Hematopoietic multipotent progenitor cell treated with erythropoietin and hydrocortisone succinate and interleukin-3 and kit ligand, for 6 days (in vitro differentiated cells): ENCODE measurements around the gene CYTH2.

Experiments
- DNase-seq: peaks from one replicate; pipeline ENCODE4 v3.0.0-alpha.2; 2015

CYTH2 gene, protein sequence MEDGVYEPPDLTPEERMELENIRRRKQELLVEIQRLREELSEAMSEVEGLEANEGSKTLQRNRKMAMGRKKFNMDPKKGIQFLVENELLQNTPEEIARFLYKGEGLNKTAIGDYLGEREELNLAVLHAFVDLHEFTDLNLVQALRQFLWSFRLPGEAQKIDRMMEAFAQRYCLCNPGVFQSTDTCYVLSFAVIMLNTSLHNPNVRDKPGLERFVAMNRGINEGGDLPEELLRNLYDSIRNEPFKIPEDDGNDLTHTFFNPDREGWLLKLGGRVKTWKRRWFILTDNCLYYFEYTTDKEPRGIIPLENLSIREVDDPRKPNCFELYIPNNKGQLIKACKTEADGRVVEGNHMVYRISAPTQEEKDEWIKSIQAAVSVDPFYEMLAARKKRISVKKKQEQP

DNA sequence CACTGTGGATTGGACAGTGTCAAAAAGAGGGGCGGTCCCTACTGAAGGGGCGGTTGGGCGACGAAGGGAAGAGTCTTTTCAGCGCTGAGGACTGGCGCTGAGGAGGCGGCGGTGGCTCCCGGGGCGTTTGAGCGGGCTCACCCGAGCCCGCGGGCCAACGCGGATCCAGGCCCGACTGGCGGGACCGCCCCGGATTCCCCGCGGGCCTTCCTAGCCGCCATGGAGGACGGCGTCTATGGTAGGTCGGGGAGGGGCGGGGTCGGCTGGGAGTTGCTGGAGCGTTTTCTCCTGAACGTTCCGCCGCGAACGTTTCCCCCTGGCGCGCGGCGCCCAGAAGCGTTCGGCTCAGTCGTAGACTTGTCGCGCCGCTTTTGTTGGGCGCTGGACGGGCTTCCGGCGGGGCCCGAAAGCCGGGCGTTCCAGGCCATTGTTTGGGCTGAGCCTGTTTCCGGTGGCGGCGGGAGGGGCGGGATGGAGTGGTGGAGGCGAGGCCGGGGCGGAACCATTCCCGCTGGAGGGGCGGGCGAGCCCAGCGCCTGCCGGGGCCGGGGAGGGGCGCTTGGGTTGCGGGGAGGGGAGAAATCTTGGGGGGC, at the start of gene CYTH2:
Gene CYTH2 (plus strand): TSS at position 81 of the 593 bp plus-strand sequence. CDS start 139 bp downstream, at position 220.
- DNase-seq: peak; percentile 88

DNA sequence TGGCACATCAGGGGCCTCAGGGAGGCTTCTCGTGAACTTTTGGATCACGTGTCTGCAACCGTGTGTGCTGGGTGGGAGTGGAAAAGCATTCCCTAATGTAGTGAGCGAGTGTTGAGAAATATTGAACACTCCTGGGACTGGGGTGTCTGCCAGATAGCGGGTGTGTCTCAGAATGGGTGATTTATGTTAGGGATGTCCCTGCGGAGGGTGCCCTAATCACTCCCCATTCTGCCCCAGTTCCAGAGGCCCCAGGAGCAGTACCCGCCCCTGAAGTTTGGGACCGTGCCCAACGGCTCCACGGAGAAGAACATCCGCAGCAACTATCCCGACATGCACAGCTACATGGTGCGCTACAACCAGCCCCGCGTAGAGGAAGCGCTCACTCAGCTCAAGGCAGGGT, 47.6 kb upstream of the CYTH2 start:
- DNase-seq: no peak

DNA sequence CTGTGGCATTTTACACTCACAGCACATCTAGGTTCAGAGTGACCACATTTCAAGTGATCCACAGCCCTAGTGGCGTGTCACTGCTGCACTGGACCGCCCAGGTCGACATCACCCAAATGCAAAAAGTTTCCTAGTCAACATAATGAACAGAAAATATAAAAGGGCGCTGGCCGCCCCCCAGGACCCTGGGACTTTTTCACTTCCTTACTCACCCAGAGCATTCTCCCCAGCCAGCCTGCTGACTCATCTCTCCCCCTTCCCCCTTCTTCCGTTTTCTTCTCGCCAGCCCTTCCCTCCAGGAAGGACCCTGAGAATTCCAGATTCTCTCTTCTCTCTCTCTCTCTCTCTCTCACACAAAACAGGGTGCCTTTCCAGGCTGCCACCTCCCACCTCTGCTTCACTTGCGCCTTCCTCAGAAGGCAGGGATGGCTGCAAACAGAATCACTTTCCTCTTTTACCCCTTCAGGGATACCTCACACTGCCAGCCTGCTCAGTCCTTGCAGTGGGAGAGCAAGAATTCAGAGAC, 44.4 kb upstream of the CYTH2 start:
- DNase-seq: peak; percentile 52

DNA sequence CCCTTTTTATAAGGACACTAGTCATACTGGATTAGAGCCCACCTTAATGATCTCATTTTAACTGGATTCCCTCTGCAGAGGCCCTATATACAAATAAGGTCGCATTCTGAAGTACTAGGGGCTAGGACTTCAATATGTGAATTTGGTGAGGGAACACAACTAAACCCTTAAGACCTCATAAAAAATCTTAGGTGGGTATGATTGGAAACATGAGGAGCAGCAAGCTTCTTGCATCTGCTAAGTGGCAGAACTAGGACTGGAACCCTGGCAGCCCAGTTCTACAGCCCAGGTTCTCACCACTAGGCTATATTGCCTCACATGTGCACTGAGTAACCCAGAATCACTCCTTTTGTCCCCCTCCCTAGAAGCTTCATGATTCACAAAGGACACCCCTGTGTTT, 40.5 kb upstream of the CYTH2 start:
- no peak for DNase-seq

DNA sequence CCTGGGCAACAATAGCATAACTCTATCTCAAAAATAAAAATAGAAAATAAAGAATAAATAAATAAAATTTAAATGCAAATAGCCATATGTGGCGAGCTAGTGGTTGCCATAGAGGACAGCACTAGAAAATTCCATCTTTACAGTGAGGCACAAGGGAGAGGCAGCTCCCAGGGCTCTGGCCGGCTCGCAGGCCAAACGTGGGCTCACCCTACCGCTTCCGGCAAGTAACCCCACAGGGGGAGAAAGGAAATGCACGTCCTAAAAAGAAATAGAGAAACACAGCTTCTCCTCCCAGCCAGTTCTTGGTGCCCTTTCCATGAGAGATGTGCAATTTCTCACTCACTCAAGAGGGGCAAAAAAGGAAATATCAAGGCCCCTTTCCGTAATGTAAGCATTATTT, 35.8 kb upstream of the CYTH2 start:
- no peak for DNase-seq

DNA sequence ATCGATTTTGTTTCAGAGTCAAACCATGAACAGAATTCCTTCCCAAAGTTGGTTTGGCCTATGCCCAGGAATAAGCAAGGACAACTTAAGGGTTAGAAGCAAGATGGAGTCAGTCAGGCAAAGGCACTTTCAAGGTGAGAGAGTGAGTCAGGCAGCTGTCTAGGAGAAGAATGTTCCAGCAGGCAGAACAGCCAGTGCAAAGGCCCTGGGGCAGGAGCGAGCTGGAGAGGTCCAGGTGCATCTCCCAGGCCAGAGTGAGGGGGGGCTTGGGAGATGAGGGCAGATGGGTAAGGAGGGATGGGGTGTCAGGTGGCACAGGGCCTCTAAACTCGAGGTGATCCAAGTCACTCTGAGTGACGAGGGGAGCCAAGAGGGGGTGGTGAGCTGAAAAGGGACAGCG, 32.6 kb upstream of the CYTH2 start:
- no peak for DNase-seq

DNA sequence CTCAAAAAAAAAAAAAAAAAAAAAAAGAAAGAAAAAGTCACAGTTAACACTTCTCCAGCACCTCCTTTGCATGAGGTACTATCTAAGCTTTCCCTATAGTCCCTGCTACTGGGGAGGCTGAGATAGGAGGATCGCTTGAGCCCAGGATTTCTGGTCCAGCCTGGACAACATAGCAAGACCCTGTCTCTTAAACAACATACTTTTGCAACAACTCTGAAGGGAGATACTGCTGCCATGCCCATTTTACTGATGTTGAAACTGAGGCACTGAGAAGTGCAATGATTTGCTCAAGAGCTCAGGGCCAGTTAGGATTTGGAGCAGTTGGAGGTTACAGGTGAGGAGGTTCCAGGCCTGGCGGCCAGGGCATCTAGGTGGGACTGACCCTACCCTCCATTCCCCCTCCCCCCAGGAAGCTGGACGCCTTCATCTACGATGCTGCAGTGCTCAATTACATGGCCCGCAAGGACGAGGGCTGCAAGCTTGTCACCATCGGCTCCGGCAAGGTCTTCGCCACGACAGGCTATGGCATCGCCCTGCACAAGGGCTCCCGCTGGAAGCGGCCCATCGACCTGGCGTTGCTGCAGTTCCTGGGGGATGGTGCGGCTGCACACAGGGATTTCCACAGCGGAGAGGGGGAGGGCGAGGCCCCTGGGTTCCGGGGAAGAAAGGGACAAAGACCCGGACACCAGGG, 27.7 kb upstream of the CYTH2 start:
- no peak for DNase-seq

DNA sequence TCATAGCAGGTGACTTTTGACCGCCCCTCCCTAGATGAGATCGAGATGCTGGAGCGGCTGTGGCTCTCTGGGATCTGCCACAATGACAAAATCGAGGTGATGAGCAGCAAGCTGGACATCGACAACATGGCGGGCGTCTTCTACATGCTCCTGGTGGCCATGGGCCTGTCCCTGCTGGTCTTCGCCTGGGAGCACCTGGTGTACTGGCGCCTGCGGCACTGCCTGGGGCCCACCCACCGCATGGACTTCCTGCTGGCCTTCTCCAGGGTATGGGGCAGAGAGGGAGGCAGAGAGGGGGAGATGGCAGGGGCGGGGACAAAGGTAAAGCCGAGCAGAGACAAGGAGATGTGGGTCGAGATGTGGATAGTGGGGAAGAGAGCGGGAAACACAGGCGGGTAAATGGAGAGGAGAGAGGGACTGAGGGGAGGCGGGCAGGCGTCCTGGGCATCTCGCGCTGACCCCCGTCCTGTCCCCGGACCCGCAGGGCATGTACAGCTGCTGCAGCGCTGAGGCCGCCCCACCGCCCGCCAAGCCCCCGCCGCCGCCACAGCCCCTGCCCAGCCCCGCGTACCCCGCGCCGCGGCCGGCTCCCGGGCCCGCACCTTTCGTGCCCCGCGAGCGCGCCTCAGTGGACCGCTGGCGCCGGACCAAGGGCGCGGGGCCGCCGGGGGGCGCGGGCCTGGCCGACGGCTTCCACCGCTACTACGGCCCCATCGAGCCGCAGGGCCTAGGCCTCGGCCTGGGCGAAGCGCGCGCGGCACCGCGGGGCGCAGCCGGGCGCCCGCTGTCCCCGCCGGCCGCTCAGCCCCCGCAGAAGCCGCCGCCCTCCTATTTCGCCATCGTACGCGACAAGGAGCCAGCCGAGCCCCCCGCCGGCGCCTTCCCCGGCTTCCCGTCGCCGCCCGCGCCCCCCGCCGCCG, 26.8 kb upstream of the CYTH2 start:
- no peak for DNase-seq

DNA sequence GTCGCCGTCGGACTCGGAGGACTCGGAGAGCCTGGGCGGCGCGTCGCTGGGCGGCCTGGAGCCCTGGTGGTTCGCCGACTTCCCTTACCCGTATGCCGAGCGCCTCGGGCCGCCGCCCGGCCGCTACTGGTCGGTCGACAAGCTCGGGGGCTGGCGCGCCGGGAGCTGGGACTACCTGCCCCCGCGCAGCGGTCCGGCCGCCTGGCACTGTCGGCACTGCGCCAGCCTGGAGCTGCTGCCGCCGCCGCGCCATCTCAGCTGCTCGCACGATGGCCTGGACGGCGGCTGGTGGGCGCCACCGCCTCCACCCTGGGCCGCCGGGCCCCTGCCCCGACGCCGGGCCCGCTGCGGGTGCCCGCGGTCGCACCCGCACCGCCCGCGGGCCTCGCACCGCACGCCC, 25.9 kb upstream of the CYTH2 start:
- peak; percentile 50 for DNase-seq

DNA sequence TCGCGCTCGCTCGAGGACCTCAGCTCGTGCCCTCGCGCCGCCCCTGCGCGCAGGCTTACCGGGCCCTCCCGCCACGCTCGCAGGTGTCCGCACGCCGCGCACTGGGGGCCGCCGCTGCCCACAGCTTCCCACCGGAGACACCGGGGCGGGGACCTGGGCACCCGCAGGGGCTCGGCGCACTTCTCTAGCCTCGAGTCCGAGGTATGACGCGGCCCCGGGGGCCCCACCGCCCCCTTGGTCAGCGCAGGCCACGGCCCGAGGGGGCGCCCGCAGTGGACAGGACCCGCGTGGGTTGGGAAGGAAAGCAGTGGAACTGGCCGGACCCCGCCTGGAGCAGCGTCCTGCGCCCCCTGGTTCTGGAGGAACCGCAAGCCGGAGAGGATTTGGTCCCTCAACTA, 25.4 kb upstream of the CYTH2 start:
- no peak for DNase-seq

DNA sequence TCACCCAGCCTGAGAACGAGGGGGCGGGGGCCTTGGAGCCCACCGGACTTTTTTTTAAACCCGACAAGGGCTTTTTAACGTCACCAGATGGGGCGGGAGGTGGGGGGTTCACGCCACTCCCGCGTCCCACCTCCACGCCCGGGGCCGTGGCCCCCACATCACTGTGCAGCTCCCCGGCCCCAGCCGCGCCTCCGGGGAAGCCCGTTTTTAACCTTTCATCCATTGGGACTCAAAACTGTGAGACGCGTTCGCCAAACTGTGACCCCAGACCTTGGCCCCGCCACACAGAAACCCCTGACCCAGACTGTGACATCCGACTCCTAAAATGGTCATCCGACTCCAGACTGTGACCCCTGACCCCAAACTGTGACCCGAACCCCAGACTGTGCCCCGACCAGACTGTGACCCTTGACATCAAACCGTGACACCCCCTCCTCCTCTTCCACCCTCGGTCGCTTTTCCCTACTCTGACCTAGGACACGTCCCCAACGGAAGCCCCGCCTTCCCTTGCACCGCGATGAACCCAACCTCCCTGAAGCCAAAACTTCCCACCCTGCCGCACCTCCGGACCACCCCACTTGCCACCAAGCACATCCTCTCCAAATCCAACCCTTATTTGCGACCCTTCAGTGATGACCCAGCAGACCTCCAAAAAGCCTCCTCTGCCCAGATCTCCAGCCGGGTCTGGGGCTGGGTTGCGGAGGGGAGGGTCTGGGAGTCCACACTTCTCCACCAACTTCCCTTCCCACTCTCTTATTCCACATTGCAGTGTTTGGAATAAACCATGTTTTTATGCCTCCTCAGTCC, 24.8 kb upstream of the CYTH2 start:
- no peak for DNase-seq

DNA sequence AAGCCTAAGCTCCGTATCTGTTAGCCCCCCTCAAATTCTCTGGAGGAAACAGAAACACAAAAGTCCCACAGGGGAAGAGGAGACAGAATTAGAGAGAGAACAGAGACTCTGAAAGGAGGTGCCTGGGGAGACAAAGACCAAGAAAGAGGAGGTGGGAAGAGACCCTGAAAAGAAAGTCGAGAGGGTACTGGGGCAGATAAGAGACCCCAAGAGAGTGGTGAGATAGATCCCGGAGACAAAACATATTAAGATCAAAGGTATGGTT, 24.3 kb upstream of the CYTH2 start:
- DNase-seq: no peak

DNA sequence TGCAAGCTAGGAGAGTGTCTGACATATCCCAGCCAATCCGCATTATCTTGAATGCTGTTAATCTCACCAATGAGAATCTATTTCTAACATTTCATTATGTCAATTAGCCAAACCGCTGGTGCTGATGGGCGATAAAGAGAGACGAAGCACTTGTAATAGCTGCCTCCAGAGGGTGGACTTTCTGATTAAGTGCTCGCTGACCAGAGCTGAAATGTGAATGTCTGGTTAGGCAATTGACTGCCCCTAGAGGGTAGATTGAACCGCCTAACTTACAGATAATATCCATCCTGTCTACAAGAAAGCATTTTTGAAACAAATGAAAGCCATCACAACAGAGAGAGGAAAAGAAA, 23.9 kb upstream of the CYTH2 start:
- DNase-seq: peak; percentile 98

DNA sequence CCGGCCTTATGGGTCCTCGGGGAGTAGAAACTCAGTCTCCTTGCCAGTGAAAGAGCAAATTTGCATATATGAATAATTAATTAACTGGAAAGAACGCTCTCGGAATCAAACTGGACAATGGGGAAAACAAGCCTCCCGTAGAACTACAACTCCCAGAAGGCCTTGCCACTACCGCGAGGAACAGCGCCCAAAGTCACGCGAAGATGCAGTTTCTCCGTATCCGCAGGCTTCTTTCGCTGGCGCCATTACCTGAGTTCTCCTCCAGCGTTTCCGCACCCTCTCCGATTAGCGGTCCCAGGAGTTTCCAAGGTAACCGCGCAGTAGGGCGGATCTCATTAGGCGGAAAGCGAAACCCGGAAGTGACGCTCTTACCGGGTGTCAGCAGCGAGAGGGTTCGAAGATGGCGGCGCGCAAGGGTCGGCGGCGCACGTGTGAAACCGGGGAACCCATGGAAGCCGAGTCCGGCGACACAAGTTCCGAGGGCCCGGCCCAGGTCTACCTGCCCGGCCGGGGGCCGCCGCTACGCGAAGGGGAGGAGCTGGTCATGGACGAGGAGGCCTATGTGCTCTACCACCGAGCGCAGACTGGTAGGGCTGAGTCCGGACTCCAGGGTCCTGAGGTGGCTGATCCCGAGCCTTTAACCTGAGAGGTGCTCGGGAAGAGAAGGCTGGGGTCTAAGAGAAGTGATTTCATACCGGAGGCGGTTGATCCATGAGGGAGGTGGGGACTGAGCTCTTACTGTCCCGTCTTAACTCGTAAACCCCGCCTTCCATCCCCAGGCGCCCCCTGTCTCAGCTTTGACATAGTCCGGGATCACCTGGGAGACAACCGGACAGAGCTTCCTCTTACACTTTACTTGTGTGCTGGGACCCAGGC, 23.3 kb upstream of the CYTH2 start, which contains the start of gene GRWD1:
Gene GRWD1 (plus strand): TSS at position 378 of the 876 bp plus-strand sequence. CDS start 23 bp downstream, at position 401.
- peak; percentile 99 for DNase-seq

DNA sequence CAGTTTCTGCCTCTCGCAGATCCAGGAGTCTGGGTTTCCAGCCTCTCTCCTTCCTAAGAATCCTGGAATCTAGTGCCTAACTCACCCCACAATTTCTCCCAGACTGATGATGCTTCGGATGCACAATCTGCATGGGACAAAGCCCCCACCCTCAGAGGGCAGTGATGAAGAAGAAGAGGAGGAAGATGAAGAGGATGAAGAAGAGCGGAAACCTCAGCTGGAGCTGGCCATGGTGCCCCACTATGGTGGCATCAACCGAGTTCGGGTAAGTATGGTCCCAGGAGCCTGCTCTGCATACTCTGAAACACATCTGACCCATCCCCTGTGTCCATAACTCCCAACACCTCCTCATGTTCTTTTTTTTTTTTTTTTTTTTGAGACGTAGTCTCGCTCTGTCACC, 22.6 kb upstream of the CYTH2 start:
- DNase-seq: no peak

DNA sequence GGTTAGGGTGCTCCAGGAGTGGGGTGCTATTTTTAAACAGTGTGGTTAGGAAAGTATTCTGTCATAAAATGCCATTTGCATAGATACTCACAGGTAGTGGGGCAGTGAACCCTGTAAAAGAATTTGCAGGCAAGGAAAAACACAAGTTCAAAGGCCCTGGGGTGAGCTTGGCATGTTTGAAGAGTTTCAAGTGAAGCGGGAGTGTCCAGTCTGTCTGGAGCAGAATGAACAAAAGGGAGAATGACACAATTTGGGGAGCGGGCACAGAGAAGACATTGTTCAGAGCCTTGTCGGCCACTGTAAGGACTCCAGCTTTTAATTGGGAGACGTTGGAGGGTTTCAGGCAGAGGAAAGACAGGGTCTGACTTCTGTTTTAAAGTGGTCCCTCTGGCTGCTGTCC, 20.6 kb upstream of the CYTH2 start:
- DNase-seq: no peak

DNA sequence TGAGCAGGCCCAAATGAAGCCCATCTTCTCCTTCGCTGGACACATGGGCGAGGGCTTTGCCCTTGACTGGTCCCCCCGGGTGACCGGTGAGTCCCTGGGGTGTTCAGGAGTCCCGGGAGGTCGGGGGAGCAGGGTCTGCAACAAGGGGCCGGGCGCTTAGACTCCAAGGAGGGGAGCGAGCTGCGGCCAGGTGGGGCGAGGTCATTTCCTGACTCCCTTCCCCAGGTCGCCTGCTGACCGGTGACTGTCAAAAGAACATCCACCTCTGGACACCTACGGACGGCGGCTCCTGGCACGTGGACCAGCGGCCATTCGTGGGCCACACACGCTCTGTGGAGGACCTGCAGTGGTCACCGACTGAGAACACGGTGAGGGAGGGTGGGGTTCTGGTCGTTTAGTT, 18.7 kb upstream of the CYTH2 start:
- DNase-seq: no peak

DNA sequence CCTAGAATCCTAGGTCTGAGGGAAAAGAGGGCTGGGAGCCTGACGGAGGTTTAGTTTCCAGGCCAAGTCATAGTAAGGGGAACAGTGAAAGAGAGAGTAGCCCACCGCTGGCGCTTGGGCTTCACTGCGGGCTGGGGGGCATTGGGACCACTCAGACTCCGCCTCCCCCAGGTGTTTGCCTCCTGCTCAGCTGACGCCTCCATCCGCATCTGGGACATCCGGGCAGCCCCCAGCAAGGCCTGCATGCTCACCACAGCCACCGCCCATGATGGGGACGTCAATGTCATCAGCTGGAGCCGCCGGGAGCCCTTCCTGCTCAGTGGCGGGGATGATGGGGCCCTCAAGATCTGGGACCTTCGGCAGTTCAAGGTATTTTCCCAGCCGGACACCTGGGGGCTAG, 18.3 kb upstream of the CYTH2 start:
- no peak for DNase-seq

DNA sequence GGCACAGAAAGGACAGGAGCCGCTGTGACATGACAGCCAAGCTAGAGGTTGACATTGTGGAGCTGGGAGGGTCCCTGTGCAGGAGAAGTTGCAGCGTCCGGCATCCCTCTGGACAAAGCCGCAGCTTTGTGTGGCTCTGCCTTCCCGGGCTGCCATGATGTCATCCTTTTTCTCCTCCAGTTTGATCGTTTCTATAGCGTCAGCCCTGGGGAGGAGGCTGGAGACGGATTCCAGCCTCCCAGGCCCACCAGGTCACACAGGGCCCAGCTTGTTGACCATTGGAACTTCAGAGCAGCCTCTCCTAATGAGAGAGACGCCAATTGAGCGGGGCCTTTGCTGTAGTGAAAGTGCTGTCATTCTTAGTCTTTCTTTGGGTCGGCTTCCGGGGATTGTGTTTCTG, 17.5 kb upstream of the CYTH2 start:
- no peak for DNase-seq

DNA sequence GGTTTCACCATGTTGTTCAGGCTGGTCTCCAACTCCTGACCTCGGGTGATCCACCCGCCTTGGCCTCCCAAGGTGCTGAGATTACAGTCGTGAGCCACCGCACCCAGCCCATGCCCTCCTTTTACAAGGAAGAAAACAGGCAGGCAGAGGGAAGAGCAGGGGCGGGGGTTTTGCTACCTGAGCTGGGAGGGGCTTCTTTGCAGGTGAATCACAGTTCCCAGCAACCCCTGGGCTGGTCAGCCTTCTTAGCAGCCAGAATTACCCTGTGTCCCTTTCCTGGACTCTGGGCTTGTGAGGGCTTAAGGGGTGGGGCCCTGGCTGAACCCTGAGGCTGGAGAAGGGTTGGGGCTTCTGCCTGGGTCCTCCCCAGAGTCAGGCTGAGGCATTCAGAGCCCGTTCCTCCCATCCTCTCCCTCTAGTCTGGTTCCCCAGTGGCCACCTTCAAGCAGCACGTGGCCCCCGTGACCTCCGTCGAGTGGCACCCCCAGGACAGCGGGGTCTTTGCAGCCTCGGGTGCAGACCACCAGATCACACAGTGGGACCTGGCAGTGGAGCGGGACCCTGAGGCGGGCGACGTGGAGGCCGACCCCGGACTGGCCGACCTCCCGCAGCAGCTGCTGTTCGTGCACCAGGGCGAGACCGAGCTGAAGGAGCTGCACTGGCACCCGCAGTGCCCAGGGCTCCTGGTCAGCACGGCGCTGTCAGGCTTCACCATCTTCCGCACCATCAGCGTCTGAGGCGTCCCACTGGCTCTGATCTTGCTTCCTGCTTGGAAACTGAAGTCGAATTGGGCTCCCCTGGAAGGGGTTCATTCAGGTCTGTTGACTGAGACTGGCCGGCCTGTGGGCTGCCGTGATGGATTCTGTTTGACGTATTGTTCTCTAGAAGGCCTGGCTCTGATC, 16.6 kb upstream of the CYTH2 start:
- no peak for DNase-seq
